HS-27A (cell line): ENCODE results near the gene KLHL24.
"Not testable (repeated sequence)": the region's sequence is repeated elsewhere in the genome, so short reads cannot be mapped to it uniquely, and the experiment has no call there.

Experiments
- DNase-seq: peaks from one replicate; pipeline ENCODE4 v3.0.0-alpha.2; 2012; ENCODE audit warnings: low read depth, missing footprints

The KLHL24 gene

GRCh38 chr3:183636221-183637105, 1.0 kb downstream of the KLHL24 start:
- peak; percentile 89 for DNase-seq

- DNase-seq, result no peak
Observed at GRCh38 chr3:183637106-183637486, 1.7 kb downstream of the KLHL24 start.

- not testable (repeated sequence) for DNase-seq
Observed at GRCh38 chr3:183637633-183638032, 2.2 kb downstream of the KLHL24 start.

GRCh38 chr3:183638101-183638852, 2.9 kb downstream of the KLHL24 start:
- DNase-seq, result no peak

GRCh38 chr3:183640635-183641034, 5.2 kb downstream of the KLHL24 start:
- not testable (repeated sequence) for DNase-seq

GRCh38 chr3:183641882-183642281, 6.5 kb downstream of the KLHL24 start:
- no peak for DNase-seq

GRCh38 chr3:183644244-183644643, 8.8 kb downstream of the KLHL24 start:
- no peak for DNase-seq

- DNase-seq, result no peak
Observed at GRCh38 chr3:183645254-183645653, 9.8 kb downstream of the KLHL24 start.

- DNase-seq, result no peak
Observed at GRCh38 chr3:183650554-183650953, 15.1 kb downstream of the KLHL24 start.

GRCh38 chr3:183653209-183654064, 18.0 kb downstream of the KLHL24 start:
- no peak for DNase-seq

- DNase-seq, result no peak
Observed at GRCh38 chr3:183654727-183655126, 19.3 kb downstream of the KLHL24 start.

- DNase-seq, result no peak
Observed at GRCh38 chr3:183662099-183662498, 26.7 kb downstream of the KLHL24 start.

GRCh38 chr3:183664913-183665381, 29.5 kb downstream of the KLHL24 start:
- peak; percentile 74 for DNase-seq

- DNase-seq, result no peak
Observed at GRCh38 chr3:183680061-183680460, 44.6 kb downstream of the KLHL24 start.

GRCh38 chr3:183687705-183688104, 52.3 kb downstream of the KLHL24 start:
- no peak for DNase-seq

- no peak for DNase-seq
Observed at GRCh38 chr3:183688874-183689273, 53.5 kb downstream of the KLHL24 start.

GRCh38 chr3:183689621-183690020, 54.2 kb downstream of the KLHL24 start:
- DNase-seq, result not testable (repeated sequence)

- DNase-seq, result no peak
Observed at GRCh38 chr3:183690402-183690995, 55.1 kb downstream of the KLHL24 start.

GRCh38 chr3:183692436-183692835, 57.0 kb downstream of the KLHL24 start:
- no peak for DNase-seq

- no peak for DNase-seq
Observed at GRCh38 chr3:183695569-183696364, 60.3 kb downstream of the KLHL24 start.

GRCh38 chr3:183697123-183697609, 61.7 kb downstream of the KLHL24 start:
- DNase-seq, result no peak
